HG02610 (cell line): ENCODE results near the gene PCAT7.
"Not testable (repeated sequence)": the region's sequence is repeated elsewhere in the genome, so short reads cannot be mapped to it uniquely, and the experiment has no call there.

Experiments
- ATAC-seq: cut with Tn5 transposase; IDR thresholded peaks from one replicate; pipeline ENCODE4 v1.9.1; 2021; ENCODE audit warnings: mild to moderate bottlenecking, moderate library complexity; ENCODE audit not compliant: unreplicated experiment

Gene PCAT7

GRCh38 chr9:94554439-94555331, at the start of gene PCAT7:
Gene PCAT7, plus strand, starts transcription at chr9:94555083.
- no peak for ATAC-seq

- ATAC-seq: not testable (repeated sequence)
Observed at GRCh38 chr9:94506370-94506769, 48.5 kb upstream of the PCAT7 start.

DNA sequence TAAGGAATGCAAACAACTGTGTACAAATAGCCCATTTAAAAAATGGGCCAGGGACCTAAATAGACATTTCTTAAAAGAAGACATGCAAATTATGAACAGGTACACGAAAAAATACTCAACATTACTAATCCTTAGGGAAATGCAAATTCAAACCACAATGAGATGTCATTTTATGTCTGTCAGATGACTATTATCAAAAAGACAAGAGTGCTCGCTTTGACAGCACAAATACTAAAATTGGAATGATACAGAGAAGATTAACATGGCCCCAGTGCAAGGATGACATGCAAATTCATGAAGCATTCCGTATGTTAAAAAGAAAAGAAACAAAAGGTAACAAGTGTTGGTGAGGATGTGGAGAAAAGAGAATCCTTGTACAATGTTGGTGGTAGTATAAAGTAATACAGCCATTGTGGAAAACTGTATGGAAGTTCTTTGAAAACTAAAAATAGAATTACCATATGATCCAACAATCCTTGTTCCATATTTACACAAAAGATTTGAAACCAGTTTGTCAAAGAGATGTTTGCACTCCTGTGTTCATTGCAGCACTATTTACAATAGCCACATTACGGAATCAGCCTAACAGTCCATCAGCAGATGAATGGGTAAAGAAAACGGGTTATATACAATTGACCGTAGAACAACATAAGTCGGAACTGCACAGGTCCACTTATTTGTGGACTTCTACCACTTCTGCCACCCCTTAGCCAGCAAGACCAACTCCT, 47.2 kb upstream of the PCAT7 start:
- ATAC-seq: no peak

GRCh38 chr9:94511134-94511954, 43.5 kb upstream of the PCAT7 start:
- no peak for ATAC-seq

GRCh38 chr9:94511955-94512265, 43.0 kb upstream of the PCAT7 start:
- ATAC-seq: no peak

- no peak for ATAC-seq
Observed at GRCh38 chr9:94514722-94515121, 40.2 kb upstream of the PCAT7 start.

DNA sequence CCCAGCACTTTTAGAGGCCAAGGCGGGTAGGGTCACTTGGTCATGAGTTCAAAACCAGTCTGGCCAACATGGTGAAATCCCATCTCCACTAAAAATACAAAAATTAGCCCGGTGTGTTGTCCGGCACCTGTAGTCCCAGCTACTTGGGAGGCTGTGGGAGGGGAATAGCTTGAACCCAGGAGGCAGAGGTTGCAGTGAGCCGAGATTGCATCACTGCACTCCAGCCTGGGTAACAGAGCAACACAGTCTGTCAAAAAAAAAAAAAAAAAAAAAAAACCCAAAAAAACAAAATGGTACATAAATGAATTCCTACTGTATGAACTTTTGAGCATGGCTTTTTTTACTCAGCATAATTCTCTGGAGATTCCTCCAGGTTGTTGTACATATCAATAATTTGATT, 37.6 kb upstream of the PCAT7 start:
- ATAC-seq: no peak

GRCh38 chr9:94525396-94526035, 29.4 kb upstream of the PCAT7 start:
- ATAC-seq: no peak

- no peak for ATAC-seq
Observed at GRCh38 chr9:94526271-94526670, 28.6 kb upstream of the PCAT7 start.

DNA sequence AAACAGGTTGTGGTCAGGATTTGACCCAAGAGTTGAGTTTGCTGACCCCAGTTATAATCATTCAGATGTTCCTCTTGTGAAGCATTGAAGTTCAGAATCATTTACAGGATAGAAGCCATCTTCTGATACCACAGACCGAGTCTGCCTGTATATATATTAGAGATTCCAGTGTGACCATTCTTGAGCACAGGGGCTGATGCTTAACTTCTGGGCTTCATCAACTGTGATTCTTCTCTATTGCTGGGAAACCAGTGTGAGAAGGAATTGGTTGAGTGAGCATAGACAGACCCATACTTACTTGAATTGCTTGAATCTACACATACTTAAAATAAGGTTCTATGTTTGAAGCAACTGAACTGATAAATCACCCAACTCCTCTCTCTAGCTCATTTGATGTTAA, 27.9 kb upstream of the PCAT7 start:
- ATAC-seq: no peak

DNA sequence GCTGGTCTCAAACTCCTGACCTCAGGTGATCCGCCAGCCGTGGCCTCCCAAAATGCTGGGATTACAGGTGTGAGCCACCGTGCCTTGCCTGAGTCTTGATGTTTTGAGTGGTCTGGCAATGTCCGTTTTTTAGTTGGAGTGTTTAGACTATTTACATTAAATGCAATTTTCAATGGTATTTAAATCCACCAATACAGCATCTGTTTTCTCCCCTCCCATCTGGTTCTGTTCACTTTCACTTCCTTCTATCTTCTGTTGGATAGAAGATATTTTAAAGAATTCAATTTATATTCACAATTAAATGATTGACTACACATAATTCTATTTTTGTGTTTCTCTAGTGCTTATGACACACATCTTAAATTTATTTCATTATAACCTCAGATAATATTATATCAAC, 26.0 kb upstream of the PCAT7 start:
- no peak for ATAC-seq

GRCh38 chr9:94533155-94533554, 21.7 kb upstream of the PCAT7 start:
- no peak for ATAC-seq

DNA sequence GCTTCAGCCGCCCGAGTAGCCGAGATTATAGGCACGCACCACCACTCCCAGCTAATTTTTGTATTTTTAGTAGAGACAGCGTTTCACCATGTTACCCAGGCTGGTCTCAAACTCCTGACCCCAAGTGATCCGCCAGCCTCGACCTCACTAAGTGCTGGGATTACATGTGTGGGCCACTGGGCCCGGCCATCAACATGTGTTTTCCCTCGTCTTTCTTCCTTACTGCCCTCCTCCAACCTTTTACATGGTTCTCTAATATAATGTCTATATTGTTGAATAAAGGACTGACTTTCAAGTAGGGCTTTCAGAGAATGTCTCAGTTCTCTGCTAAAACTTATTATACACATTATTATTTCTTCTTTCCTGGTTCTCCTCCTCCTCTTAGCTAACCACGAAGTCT, 21.3 kb upstream of the PCAT7 start:
- no peak for ATAC-seq

DNA sequence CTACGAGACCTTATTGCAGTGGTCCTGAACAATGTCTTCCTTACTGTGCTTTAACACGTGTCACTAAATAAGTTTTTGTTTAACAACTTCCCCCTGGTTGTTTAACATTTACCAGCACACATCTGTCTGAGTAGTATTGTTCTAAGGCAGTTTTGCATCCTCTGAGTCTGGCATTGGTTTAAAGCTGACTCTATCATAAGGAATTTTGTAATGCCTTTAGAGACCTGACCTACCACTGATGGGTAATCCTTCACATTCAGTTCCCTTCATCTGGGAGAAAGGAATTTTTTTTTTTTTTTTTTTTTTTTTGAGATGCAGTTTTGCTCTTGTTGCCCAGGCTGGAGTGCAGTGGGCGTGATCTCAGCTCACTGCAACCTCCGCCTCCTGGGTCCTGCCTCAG, 20.0 kb upstream of the PCAT7 start:
- ATAC-seq: no peak

DNA sequence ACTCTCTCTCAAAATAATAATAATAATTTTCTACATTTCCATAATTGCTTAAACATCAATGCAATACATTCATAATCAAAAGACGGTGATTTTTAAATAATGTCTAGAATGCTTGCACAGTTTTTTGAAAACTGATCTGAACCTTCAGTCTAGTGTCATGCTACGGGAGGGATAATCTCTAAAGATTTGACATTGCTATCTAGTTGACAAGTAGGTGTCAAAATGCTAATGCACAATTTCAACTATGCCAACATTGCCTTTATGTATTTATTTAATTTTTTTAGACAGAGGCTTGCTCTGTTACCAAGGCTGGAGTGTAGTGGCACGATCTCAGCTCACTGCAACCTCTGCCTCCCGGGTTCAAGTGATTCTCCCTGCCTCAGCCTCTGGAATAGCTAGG, 16.0 kb upstream of the PCAT7 start:
- no peak for ATAC-seq

GRCh38 chr9:94544335-94544734, 10.5 kb upstream of the PCAT7 start:
- not testable (repeated sequence) for ATAC-seq

DNA sequence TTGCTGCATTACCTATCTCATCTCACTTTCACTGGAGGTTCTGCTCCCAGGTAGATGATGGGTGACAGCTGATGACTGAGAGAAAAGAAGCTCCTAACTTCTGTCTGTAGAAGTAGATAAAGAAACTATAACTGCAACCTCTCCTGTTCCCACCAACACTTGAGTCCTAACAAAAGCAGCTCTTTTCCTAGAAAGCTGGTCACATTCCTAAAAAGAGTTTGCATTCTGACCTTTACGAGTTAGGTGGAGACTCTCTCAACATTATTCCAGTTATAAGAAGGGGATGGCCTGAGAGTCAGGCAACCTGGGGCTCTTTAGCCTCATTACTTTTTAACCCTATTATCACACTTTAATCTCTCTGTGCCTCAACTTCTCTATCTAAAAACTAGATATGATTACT, 8.9 kb upstream of the PCAT7 start:
- ATAC-seq: no peak

DNA sequence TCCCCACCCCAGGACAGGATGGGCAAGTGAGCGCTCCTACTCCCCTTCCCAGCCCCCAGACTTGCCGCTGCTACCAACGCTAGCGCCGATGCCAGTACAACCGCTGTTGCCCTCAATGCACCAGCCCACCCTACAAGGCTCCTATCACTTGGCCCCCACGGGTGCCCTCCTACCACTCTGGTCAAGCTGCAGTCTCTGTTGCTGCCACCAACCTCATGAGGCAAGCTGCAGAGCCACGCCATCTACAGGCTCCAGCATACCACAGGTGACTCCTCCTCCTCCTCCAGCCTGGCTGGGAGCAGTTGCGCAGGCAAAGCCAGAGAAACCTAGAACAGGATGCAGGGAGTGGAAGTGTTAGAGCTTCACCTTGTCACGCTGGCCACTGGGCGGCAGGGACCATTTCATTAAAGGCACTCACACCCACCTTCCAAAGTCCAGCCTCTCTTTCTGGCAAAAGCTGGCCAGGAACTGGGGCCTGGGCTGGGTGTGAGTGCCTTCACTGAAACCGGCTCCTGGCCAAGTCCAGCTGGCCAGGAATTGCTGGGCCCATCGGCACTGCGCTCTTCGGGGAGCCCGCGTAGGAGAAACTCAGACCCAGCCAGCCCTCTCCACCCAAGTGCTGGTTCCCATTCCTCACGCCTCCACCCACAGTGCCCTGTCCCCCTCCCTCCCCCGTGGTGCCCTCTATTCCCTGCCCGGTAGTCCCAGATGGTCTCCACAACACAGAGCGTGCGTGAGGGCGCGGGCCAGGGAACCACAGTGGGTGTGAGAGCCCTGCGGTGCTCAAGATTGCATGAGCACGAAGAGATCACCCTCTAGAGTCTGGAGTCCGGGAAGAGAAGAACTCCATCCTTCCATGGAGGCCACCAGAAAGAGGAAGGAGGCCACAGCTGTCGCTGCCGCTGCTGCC, 1.6 kb upstream of the PCAT7 start:
- no peak for ATAC-seq

GRCh38 chr9:94554078-94554438, 825 bp upstream of the PCAT7 start:
- no peak for ATAC-seq

GRCh38 chr9:94557376-94557775, 2.5 kb downstream of the PCAT7 start:
- no peak for ATAC-seq
